ENCODE data around the gene LTC4S.

The LTC4S gene

DNA sequence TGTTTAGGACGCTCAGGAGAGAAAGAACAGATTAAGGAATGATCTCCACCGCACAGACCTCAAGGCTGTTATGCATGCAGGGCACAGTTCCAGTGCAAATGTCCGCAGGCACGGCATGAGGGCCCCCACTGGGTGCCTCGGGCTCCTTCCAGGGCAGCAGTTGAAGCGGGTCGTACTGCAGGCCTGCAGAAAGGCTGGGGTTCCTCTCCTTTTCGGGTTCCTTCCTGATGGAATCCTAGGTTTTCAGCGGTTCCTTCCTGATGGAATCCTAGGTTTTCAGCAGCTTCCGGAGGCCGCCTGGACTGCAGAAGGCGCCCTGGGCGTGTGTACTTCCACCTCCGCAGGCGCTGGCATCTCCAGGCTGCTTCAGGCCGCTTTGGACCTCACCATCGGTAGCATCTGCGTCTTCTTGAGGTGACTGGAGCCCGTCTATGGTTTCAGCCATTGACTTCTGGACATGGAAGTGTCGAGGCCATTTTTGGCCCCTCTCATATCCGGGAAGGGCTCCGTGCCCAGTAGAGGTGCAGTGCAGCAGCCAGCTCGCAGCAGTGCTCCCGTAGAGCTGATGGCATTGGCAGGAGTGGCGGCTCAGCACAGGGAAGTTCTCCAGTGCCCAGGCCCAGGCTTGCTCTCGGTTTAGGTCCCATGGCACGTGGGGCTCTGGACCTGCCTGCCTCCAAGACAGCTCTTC, 18.5 kb downstream of the LTC4S start:
- H3K4me3 ChIP-seq (ENCODE audit: low read depth, low read length): no peak overlapping the region
- no peak for DNase-seq (ENCODE audit: low read depth)
- TF ChIP-seq, protein P1, sequence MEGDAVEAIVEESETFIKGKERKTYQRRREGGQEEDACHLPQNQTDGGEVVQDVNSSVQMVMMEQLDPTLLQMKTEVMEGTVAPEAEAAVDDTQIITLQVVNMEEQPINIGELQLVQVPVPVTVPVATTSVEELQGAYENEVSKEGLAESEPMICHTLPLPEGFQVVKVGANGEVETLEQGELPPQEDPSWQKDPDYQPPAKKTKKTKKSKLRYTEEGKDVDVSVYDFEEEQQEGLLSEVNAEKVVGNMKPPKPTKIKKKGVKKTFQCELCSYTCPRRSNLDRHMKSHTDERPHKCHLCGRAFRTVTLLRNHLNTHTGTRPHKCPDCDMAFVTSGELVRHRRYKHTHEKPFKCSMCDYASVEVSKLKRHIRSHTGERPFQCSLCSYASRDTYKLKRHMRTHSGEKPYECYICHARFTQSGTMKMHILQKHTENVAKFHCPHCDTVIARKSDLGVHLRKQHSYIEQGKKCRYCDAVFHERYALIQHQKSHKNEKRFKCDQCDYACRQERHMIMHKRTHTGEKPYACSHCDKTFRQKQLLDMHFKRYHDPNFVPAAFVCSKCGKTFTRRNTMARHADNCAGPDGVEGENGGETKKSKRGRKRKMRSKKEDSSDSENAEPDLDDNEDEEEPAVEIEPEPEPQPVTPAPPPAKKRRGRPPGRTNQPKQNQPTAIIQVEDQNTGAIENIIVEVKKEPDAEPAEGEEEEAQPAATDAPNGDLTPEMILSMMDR (conservative IDR thresholded peaks at IDR 0.05; ENCODE audit: low read depth, low read length): no peak

DNA sequence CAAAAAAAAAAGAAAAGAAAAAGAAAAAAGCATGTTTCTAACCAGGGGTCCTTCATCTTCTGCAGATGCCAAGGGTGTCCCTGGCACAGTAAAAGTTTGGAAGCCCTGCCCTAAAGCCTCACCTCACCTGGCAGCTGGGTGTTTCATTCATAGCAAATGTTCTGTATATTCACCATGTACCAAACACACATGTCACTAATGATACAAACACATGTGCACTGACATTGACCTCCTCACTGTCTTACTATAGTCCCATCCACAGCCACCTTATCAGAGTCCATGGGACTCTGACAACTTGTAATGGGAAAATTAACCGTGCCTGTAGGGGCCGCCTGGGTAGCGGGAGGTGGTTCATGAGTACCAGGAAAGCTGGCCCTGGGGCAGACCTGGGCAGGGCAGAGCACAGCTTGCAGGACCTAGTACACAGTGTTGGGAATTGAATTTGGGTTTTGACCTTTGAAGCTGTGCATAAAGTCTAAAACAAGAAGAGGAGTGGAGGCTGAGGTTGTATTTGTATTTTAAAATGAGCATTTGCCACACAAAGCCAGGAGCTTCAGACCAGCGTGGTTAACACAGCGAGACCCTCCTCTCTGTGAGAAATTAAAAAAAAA, 19.3 kb downstream of the LTC4S start:
- TF ChIP-seq, protein P1 (conservative IDR thresholded peaks at IDR 0.05; ENCODE audit: low read depth, low read length): no peak
- H3K4me3 ChIP-seq (ENCODE audit: low read depth, low read length): no peak overlapping the region
- DNase-seq (ENCODE audit: low read depth): no peak

DNA sequence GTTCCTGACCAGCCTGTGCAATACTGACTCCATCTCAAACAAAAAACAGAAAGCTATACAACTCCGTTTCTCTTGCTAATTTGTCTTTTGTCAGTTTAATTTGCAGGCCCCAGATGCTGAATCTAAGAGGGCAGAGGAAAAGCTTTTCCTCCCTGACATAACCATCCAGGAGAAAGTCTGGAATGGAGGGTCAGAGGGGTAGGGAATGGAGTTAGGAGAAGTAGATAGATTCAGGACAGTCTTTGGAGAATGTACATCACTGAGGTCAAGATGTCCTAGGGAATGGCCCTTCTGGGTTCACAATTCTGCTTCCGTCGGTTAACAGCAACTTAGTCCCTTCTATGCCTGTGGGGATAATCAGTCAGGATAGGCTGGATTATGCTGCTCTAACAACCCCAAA, 20.3 kb downstream of the LTC4S start:
- DNase-seq (ENCODE audit: low read depth): no peak
- TF ChIP-seq, protein P1 (conservative IDR thresholded peaks at IDR 0.05; ENCODE audit: low read depth, low read length): no peak
- no peak overlapping the region for H3K4me3 ChIP-seq (ENCODE audit: low read depth, low read length)

DNA sequence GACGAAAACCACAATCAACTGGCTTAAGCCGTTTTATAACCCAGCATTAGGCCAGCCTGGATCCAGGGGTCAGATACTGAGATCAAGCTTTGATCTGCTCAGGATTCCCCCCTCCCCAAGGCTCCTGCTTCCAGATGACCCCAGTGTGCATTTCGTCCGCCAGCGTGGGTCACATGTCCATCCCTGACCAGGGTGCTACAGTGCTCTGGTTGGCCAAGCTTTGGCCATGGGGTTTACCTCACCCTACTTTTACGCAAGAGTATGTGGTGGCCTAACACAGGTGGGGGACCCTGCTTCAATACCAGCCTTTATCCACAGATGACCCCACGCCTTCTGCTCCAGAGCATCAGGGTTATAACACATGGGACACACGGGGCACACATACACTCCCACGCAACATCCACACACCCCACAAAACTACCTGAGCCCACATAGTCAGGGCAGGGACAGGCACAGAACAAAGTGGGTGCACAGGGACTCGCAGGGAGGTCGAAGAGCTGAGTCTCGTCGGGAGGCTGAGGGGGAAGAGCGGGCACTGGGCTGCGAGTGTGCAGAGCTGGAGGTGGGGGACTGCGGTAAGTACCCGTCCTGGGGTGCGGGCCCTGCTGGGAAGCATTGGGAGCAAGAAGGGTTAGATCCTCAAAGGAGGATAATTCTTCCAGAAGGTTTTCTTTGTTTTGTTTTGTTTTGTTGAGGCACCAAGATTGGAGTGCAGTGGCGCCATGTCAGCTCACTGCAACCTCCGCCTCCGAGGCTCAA, 21.9 kb downstream of the LTC4S start:
- DNase-seq (ENCODE audit: low read depth): no peak
- H3K4me3 ChIP-seq (ENCODE audit: low read depth, low read length): no peak overlapping the region
- TF ChIP-seq, protein P1 (conservative IDR thresholded peaks at IDR 0.05; ENCODE audit: low read depth, low read length): no peak

DNA sequence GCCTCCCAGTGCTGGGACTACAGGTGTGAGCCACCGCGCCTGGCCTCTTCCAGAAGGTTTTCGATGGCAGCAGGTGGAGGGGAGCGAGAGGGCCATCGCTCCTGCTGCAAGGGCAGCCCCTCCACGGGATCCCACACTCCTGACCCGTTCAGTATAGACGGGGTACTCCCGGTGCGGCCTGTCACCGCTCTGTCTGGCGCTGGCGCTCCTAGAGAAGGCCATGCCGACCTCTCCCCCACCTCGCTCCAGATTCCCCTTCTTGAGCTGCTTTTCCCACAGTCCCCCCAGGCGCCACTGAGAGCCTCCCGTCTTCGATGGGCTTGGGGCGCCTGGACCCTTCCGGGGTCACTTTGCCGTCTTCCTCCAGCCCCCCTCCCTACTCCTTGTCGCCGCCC, 22.6 kb downstream of the LTC4S start:
- DNase-seq (ENCODE audit: low read depth): no peak
- H3K4me3 ChIP-seq (ENCODE audit: low read depth, low read length): peak overlapping the region; percentile 53
- TF ChIP-seq, protein P1 (conservative IDR thresholded peaks at IDR 0.05; ENCODE audit: low read depth, low read length): no peak

DNA sequence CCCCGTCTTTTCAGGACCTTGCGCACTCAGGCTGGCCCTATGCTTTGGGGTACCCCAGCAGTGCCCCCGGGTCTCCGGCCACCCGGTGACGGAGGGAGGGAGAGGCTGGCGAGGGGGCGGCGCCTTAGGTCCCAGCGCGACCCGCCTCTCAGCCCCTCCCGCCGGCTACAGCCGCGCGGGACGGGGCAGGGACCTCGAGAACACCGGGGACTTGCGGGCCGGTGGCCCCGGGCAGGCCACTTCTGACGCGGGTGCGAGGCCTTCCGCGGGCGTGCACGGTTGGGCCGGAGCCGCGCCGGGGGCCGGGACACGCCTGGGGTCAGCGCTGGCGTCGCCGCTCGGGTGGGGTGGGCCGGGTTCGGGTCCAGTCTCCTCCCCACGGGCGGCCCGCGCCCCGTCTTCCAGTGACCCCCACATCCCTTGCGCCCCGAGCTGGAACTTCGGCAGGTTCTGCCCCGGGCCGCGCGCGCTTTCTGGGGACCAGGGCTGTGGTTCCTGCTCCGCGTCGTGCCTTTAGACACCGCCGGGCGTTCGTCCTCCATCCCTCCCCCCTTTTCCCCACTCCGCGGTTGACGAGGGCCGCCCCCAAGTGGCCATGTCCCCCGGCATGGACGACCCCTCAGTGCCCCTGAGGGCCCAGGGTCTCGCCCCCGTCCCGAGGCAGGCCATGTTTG, 23.1 kb downstream of the LTC4S start:
- peak overlapping the region; percentile 53 for H3K4me3 ChIP-seq (ENCODE audit: low read depth, low read length)
- DNase-seq (ENCODE audit: low read depth): no peak
- TF ChIP-seq, protein P1 (conservative IDR thresholded peaks at IDR 0.05; ENCODE audit: low read depth, low read length): no peak
